Neural cell (in vitro differentiated cells): Measurements from ENCODE around the gene C20orf141.

Experiments used
- CTCF ChIP-seq: fragments of 450-650 bp; IDR thresholded peaks from 2 replicates; pipeline ENCODE4 v1.5.1; 2014; ENCODE audit warnings: antibody characterized with exemption, mild to moderate bottlenecking, moderate library complexity; ENCODE audit not compliant: poor library complexity, severe bottlenecking
- EZH2 ChIP-seq: fragments of 200-600, 300-800 bp; shearing (Covaris generic), sonication (generic); IDR thresholded peaks from 2 replicates; pipeline ENCODE4 v1.6.1; 2014; ENCODE audit warnings: antibody characterized with exemption, low read length, borderline replicate concordance, mild to moderate bottlenecking; ENCODE audit not compliant: insufficient read depth, poor library complexity, severe bottlenecking
- POLR2AphosphoS5 ChIP-seq: IDR thresholded peaks from 2 replicates; pipeline ENCODE4 v1.6.1; 2012
- SMC3 ChIP-seq: fragments of 450-650 bp; conservative IDR thresholded peaks from 2 replicates; pipeline ENCODE4 v1.6.1; 2014; ENCODE audit warnings: antibody characterized with exemption, mild to moderate bottlenecking, moderate library complexity; ENCODE audit not compliant: poor library complexity
- TAF1 ChIP-seq: IDR thresholded peaks from 2 replicates; pipeline ENCODE4 v1.6.1; 2012; ENCODE audit warnings: low read depth

- no peak for TF ChIP-seq EZH2
- no peak for TF ChIP-seq CTCF
- TF ChIP-seq POLR2AphosphoS5: no peak
- no peak for TF ChIP-seq TAF1
- no peak for TF ChIP-seq SMC3
These were observed 46.2 kb upstream of the C20orf141 start for GRCh38 chr20:2768632-2769015.
